ENCODE measurements around the gene MGRN1. TPM values are rescaled to one million over a fixed set of nuclear protein-coding genes. Genes with fewer than 3 reads are reported as not detected.

Gene MGRN1
- total RNA-seq, 1 donor from 2014 or later: 79.7 TPM

- peaks cover 3% of the 10 kb centered on the region for H3K4me1 Mint-ChIP-seq
- no peak for TF ChIP-seq CTCF (conservative IDR thresholded peaks at IDR 0.05)
- no peak overlapping the region for H3K4me3 Mint-ChIP-seq
- DNase-seq (ENCODE audit: low read depth, low spot score): no peak
- H3K27me3 Mint-ChIP-seq (ENCODE audit: low read depth): no peaks in the 10 kb centered on the region
- no peaks in the 10 kb centered on the region for H3K36me3 Mint-ChIP-seq (ENCODE audit: low read depth)
- no peak overlapping the region for H3K27ac Mint-ChIP-seq (ENCODE audit: unreplicated experiment)
- no peaks in the 10 kb centered on the region for H3K9me3 Mint-ChIP-seq
These were observed 37.0 kb downstream of the MGRN1 start for GRCh38 chr16:4661661-4662060.

- Mint-ChIP-seq H3K4me3 (no peak overlapping the region), H3K9me3 (no peaks in the 10 kb centered on the region), H3K36me3 (ENCODE audit: low read depth) (no peaks in the 10 kb centered on the region), H3K27ac (ENCODE audit: unreplicated experiment) (no peak overlapping the region), H3K4me1 (peaks cover 3% of the 10 kb centered on the region), H3K27me3 (ENCODE audit: low read depth) (no peaks in the 10 kb centered on the region)
- no peak for TF ChIP-seq CTCF (conservative IDR thresholded peaks at IDR 0.05)
- DNase-seq (ENCODE audit: low read depth, low spot score): no peak
These were observed 38.8 kb downstream of the MGRN1 start for GRCh38 chr16:4663465-4663776.

GRCh38 chr16:4663777-4664465 is 39.3 kb downstream of the MGRN1 start:
- Mint-ChIP-seq H3K4me1 (peaks cover 3% of the 10 kb centered on the region), H3K36me3 (ENCODE audit: low read depth) (no peaks in the 10 kb centered on the region), H3K9me3 (no peaks in the 10 kb centered on the region), H3K27me3 (ENCODE audit: low read depth) (no peaks in the 10 kb centered on the region), H3K4me3 (no peak overlapping the region), H3K27ac (ENCODE audit: unreplicated experiment) (peak overlapping the region; percentile 19)
- DNase-seq (ENCODE audit: low read depth, low spot score): no peak
- no peak for TF ChIP-seq CTCF (conservative IDR thresholded peaks at IDR 0.05)

DNA sequence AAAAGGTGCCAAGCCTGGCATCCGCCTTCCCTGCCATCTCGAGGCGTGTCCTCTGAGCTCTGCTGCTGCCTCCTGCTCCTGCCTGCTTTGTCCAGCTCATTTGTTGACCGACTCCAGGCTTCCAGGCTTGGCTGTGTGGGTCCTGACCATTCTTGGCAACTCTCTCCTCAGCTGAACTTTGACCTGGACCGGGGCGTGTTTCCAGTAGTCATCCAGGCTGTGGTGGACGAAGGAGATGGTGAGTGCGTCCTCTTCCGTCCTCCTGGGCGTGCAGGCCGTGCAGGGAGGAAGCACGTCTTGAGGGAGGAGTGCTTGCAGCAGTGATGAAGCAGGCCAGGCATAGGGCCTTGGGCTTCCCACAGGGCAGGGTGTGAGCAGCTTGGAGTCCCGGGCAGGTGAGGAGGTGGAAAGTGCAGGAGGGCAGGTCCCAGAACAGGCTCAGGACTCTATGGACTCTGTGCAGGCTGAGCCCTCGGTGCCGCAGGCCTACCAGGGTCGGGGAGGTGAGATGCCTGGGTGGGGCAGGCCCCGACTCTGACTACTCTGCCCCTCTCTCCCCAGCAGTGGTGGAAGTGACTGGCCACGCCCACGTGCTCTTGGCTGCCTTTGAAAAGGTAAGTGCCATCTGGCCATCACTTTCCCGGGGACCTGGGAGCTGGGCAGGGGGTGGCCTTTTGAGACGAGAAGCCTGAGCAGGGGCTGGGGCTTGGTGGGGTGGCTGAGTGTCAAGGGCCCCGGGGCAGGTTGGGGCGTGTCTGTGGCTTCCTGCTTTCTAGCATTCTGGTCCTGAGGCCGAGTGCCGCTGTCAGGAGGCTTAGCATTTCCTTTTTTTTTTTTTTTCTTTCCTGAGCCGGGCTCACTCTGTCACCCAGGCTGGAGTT is 40.2 kb downstream of the MGRN1 start:
- no peak for DNase-seq (ENCODE audit: low read depth, low spot score)
- H3K9me3 Mint-ChIP-seq: no peaks in the 10 kb centered on the region
- peaks cover 3% of the 10 kb centered on the region for H3K4me1 Mint-ChIP-seq
- H3K27me3 Mint-ChIP-seq (ENCODE audit: low read depth): no peaks in the 10 kb centered on the region
- no peak overlapping the region for H3K4me3 Mint-ChIP-seq
- TF ChIP-seq CTCF (conservative IDR thresholded peaks at IDR 0.05): no peak
- H3K36me3 Mint-ChIP-seq (ENCODE audit: low read depth): peaks cover 4% of the 10 kb centered on the region
- no peak overlapping the region for H3K27ac Mint-ChIP-seq (ENCODE audit: unreplicated experiment)

- no peak for DNase-seq (ENCODE audit: low read depth, low spot score)
- peaks cover 4% of the 10 kb centered on the region for H3K36me3 Mint-ChIP-seq (ENCODE audit: low read depth)
- H3K27ac Mint-ChIP-seq (ENCODE audit: unreplicated experiment): no peak overlapping the region
- no peak overlapping the region for H3K4me3 Mint-ChIP-seq
- no peaks in the 10 kb centered on the region for H3K27me3 Mint-ChIP-seq (ENCODE audit: low read depth)
- H3K4me1 Mint-ChIP-seq: no peaks in the 10 kb centered on the region
- H3K9me3 Mint-ChIP-seq: no peaks in the 10 kb centered on the region
- no peak for TF ChIP-seq CTCF (conservative IDR thresholded peaks at IDR 0.05)
These were observed 42.0 kb downstream of the MGRN1 start for GRCh38 chr16:4666537-4667202.
